Uterus (tissue), 4 donors: ENCODE results near the gene PMM2. TPM values are rescaled to one million over a fixed set of nuclear protein-coding genes. Genes with fewer than 3 reads are reported as not detected.

ENCODE experiments used
- DNase-seq, 2 donors: peaks; one replicate each; pipeline ENCODE4 v3.0.0-alpha.2; 2019 to 2020
- H3K27ac ChIP-seq, 2 donors: fragments of 200-600 bp; sonication (generic); 1 replicate in 1 of 2; 2 replicates in 1 of 2; pipeline ENCODE4 v1.5.1; 2016 to 2018
- H3K27me3 ChIP-seq, 2 donors: fragments of 200-600 bp; sonication (generic); one replicate each; pipeline ENCODE4 v1.5.1; 2018 to 2019; ENCODE audit warnings: control low read depth in 1 of 2
- H3K36me3 ChIP-seq, 2 donors: fragments of 200-600 bp; sonication (generic); one replicate each; pipeline ENCODE4 v1.5.1; 2019; ENCODE audit warnings: control low read depth in 1 of 2
- H3K4me1 ChIP-seq, 2 donors: fragments of 200-600 bp; sonication (generic); one replicate each; pipeline ENCODE4 v1.5.1; 2018 to 2019; ENCODE audit warnings: control low read depth in 1 of 2
- H3K4me3 ChIP-seq, 2 donors: fragments of 200-600 bp; sonication (generic); 1 replicate in 1 of 2; 2 replicates in 1 of 2; pipeline ENCODE4 v1.5.1; 2018 to 2019; ENCODE audit warnings: mild to moderate bottlenecking in 1 of 2
- H3K9me3 ChIP-seq, 2 donors: fragments of 200-600 bp; sonication (generic); one replicate each; pipeline ENCODE4 v1.5.1; 2019; ENCODE audit warnings: control low read depth in 1 of 2
- POLR2A ChIP-seq, 2 donors: fragments of 450-650 bp; IDR thresholded peaks; one replicate each; pipeline ENCODE4 v1.6.1; 2016; ENCODE audit warnings: antibody characterized with exemption in 2 of 2, mild to moderate bottlenecking in 1 of 2, moderate library complexity in 1 of 2
- intact Hi-C: fragments of 100-400 bp; cut with DNase I; formaldehyde crosslinking; loops from one replicate; pipeline ENCODE4 v1.15.1; 2023; ENCODE audit warnings: low total_unique reads
- total RNA-seq, 4 donors: library from RNA; depleted of rRNA in 3 of 4; stranded (reverse); fragments of >200 nt in 3 of 4; gene quantifications; one replicate each; pipeline versions ENCODE4 v1.1.0 to v1.2.4, GENCODE V29; 2014 to 2023
- TF ChIP-seq, protein P1 (sequence below), 4 experiments: fragments of 200-600 bp in 2 of 4; fragments of 450-650 bp in 2 of 4; sonication (generic) in 2 of 4; IDR thresholded peaks; one replicate each; pipeline ENCODE4 v1.5.1; 2016 to 2019; ENCODE audit warnings: antibody characterized with exemption in 4 of 4, mild to moderate bottlenecking in 2 of 4, moderate library complexity in 1 of 4
- donor health status: DM: yes; HTN: yes; CAD: no.

Gene PMM2
- total RNA-seq, 4 donors from 2014 or later: 19.0 to 41.6 (median 27.5) TPM

DNA sequence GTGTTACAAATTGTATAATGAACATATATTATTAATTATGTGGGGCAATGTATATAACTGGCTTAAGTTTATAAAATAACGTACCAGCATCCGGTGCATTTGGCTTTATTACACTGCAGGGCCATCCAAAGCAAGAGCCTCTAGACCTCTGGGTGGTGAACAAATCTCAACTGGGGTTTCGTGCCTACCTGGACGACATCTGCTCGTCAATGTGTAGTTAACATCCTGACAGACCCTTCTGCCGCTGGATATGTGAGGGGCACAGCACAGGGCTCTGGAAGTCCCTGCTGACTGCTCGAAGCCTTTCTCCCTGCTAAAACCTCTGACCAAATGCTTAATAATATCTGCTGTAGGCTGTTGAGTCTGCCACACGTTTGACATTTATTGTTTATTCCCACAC, 2.5 kb upstream of the PMM2 start:
- Histone ChIP-seq H3K4me1 (peaks cover 0 to 6% of the 10 kb centered on the region in 2 donors), H3K4me3 (no peak overlapping the region), H3K27me3 (no peaks in the 10 kb centered on the region), H3K36me3 (no peaks in the 10 kb centered on the region), H3K9me3 (no peaks in the 10 kb centered on the region), H3K27ac (no peak overlapping the region)
- TF ChIP-seq, protein P1, sequence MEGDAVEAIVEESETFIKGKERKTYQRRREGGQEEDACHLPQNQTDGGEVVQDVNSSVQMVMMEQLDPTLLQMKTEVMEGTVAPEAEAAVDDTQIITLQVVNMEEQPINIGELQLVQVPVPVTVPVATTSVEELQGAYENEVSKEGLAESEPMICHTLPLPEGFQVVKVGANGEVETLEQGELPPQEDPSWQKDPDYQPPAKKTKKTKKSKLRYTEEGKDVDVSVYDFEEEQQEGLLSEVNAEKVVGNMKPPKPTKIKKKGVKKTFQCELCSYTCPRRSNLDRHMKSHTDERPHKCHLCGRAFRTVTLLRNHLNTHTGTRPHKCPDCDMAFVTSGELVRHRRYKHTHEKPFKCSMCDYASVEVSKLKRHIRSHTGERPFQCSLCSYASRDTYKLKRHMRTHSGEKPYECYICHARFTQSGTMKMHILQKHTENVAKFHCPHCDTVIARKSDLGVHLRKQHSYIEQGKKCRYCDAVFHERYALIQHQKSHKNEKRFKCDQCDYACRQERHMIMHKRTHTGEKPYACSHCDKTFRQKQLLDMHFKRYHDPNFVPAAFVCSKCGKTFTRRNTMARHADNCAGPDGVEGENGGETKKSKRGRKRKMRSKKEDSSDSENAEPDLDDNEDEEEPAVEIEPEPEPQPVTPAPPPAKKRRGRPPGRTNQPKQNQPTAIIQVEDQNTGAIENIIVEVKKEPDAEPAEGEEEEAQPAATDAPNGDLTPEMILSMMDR (IDR thresholded peaks at IDR 0.05): no peak
- TF ChIP-seq POLR2A (IDR thresholded peaks at IDR 0.05): no peak
- no peak for DNase-seq
- intact Hi-C loops: no loop called here

DNA sequence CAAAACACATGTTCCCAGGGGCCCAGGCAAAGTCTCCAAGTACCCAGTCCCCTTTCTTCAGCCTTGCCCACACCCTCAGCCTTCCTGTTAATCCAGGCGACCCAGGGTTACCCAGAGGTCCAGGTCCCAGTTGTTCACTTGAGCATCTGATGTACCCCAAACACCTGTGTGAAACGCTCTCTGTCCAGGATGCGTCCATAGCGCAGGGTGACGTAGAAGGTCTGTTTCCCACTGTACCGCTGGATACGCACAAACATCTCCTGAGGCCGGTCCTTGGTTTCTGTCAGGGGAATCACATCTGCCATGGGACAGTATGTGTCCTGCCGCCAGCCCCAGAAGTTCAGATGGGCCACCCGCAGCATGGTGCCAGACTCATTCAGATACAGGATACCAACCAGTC, 1.8 kb upstream of the PMM2 start:
- H3K4me3 ChIP-seq: no peak overlapping the region

DNA sequence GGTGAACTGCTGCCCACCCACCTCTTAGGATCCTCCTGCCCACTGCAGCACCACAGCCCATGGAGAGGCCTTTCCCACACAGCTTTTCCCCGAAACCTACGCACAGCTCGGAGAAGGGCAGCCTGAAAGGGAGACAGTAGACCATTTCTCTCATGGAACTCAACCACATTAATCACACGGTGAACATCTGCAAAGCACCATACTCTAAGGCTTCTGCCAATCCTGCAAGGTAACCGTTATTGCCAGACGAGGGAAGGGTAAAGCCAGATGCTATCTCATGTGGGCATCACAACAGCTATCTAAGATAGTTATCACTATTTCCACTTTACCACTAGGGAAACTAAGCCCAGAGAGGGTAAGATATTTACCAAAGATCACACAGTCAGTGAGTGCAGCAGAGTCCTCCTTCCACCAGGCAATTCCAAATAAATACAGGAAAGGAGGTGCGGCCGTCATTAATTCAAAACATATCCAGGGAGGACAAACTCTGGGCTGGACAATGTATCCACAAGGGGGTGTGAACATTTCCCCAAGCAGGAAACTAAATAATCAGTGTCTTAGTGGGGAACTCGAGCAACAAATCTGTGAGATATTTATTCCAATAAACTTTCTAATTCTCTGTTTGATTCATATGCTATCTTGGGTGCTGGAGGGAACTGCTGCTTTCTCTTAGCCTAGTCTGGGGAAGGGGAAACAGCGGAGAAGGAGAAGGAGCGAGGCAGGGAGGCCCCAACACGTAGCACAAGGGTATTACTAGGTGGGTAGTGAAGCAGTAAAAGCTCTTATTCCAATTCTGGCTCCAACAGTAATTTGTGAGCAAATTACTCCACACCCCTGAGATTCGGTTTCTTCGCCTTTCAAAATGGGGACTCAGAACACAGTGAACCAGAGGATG, 923 bp upstream of the PMM2 start:
- TF ChIP-seq POLR2A (IDR thresholded peaks at IDR 0.05): no peak
- TF ChIP-seq, protein P1 (IDR thresholded peaks at IDR 0.05): no peak
- Histone ChIP-seq H3K27ac (peak overlapping the region; percentile 59 to 86), H3K27me3 (no peaks in the 10 kb centered on the region), H3K36me3 (no peaks in the 10 kb centered on the region), H3K9me3 (no peaks in the 10 kb centered on the region), H3K4me3 (peak overlapping the region; percentile 92 to 98), H3K4me1 (peaks cover 0 to 6% of the 10 kb centered on the region in 2 donors)
- intact Hi-C loops: no loop called here
- DNase-seq: no peak

More for the DNA sequence above, 1.8 kb upstream of the PMM2 start:
- DNase-seq: no peak
- no peaks in the 10 kb centered on the region for H3K27me3 ChIP-seq
- no peak overlapping the region for H3K27ac ChIP-seq
- H3K36me3 ChIP-seq: no peaks in the 10 kb centered on the region
- H3K4me1 ChIP-seq: peaks cover 0 to 6% of the 10 kb centered on the region in 2 donors
- H3K9me3 ChIP-seq: no peaks in the 10 kb centered on the region
- intact Hi-C loops: no loop called here
- TF ChIP-seq POLR2A (IDR thresholded peaks at IDR 0.05): no peak
- TF ChIP-seq, protein P1 (IDR thresholded peaks at IDR 0.05): no peak

DNA sequence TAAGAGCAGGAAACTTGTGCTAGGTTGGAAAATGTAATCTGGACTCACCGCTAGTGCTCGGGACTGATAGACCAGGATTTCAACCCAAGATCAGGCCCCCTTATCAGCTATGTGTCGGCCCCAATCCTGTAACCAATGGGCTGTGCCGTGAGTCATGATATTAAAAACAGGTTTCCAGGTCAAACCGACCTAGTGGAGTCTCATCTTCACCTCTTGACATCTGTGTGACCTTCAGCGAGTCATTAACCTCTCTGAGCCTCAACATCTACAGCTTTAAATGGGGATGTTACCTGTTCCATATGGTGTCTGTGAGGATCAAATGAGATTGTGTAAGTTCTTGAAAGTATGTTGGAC, 512 bp downstream of the PMM2 start:
- H3K27me3 ChIP-seq: no peaks in the 10 kb centered on the region

More for the DNA sequence above, 512 bp downstream of the PMM2 start:
- intact Hi-C loops: no loop called here
- no peaks in the 10 kb centered on the region for H3K9me3 ChIP-seq
- H3K36me3 ChIP-seq: no peaks in the 10 kb centered on the region
- H3K4me1 ChIP-seq: peaks cover 0 to 6% of the 10 kb centered on the region in 2 donors
- TF ChIP-seq, protein P1 (IDR thresholded peaks at IDR 0.05): no peak
- no peak for TF ChIP-seq POLR2A (IDR thresholded peaks at IDR 0.05)
- DNase-seq: no peak
- peak overlapping the region; percentile 92 to 98 for H3K4me3 ChIP-seq
- H3K27ac ChIP-seq: peak overlapping the region; percentile 46 to 86
